ENCODE measurements around the gene FERMT3. TPM values are rescaled to one million over a fixed set of nuclear protein-coding genes. Genes with fewer than 3 reads are reported as not detected.

The FERMT3 gene
- total and polyA plus RNA-seq, 2 of the 8 experiments (the other 6 are each of a cell fraction or from before 2014, with no cell fraction given) = 1.4 to 3.7 TPM

DNA sequence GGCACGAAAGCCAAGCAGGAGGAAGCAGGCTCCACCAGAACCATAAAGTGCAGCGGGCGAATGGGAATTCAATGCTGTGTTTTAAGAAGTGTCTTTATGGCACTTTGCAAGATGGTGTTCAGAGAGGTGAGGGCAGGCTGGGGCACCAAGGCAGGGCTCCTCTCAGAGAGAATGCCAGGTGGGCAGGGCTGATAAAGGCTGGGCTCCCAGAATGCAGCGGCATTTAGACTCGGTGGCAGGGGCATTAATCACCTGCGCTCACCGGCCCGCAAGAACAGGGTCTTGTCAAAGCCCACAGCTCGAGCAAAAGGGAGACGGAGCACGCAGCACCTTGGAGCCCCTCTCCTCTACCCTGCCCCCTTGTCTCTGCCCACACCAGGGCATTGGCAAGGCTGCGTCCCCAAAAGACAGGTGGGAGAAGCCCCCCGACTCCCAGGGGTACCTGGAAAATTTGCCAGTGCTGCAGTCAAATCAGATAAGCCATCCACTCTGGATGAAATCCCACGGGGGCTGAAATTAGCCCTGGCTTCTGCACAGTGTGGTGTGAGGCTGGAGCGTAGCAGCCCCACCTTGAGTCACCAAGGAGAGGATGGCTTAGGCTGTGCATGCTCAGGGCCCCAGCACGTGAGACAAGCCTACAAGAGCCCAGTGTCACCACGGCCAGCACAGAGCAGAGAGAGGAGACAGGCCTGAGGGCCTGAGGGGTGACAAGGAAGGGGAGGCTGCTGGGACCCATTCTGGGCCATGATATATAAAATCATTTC lies 48.7 kb upstream of the FERMT3 start (continued):
- no peak for TF ChIP-seq CHD7 (IDR thresholded peaks at IDR 0.05; ENCODE audit: insufficient replicate concordance, low read length)

Measured in H1 (cell line).